VCaP (cell line): ENCODE data around the gene PKIG.

ENCODE experiments used
- H3K27ac ChIP-seq: fragments of 450-650 bp; 2 replicates; pipeline ENCODE4 v1.5.1; 2017
- TF ChIP-seq, protein P1 (sequence below): fragments of 450-650 bp; conservative IDR thresholded peaks from 2 replicates; pipeline ENCODE4 v1.5.1; 2017; ENCODE audit warnings: mild to moderate bottlenecking, moderate library complexity

Gene PKIG

DNA sequence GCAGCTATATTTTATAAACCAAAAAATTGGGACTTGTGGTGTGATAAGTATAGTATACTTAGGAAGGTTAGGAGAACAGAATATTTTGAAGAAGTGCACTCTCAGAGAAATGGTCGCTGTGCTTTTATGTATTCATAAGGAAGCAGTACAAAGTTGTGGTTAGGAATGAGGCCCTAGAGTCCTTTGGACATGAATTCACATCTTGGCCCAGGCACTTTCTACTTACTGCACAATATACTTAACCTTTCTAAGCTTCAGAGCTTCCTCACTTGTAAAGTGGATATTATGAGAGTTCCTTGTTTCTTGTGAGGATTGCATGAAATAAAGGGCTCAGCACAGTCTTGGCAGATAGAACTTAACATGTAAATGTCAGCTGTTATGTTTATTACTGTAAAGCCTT lies 39.5 kb upstream of the PKIG start:
- H3K27ac ChIP-seq = no peak overlapping the region
- TF ChIP-seq, protein P1, sequence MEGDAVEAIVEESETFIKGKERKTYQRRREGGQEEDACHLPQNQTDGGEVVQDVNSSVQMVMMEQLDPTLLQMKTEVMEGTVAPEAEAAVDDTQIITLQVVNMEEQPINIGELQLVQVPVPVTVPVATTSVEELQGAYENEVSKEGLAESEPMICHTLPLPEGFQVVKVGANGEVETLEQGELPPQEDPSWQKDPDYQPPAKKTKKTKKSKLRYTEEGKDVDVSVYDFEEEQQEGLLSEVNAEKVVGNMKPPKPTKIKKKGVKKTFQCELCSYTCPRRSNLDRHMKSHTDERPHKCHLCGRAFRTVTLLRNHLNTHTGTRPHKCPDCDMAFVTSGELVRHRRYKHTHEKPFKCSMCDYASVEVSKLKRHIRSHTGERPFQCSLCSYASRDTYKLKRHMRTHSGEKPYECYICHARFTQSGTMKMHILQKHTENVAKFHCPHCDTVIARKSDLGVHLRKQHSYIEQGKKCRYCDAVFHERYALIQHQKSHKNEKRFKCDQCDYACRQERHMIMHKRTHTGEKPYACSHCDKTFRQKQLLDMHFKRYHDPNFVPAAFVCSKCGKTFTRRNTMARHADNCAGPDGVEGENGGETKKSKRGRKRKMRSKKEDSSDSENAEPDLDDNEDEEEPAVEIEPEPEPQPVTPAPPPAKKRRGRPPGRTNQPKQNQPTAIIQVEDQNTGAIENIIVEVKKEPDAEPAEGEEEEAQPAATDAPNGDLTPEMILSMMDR = no peak

DNA sequence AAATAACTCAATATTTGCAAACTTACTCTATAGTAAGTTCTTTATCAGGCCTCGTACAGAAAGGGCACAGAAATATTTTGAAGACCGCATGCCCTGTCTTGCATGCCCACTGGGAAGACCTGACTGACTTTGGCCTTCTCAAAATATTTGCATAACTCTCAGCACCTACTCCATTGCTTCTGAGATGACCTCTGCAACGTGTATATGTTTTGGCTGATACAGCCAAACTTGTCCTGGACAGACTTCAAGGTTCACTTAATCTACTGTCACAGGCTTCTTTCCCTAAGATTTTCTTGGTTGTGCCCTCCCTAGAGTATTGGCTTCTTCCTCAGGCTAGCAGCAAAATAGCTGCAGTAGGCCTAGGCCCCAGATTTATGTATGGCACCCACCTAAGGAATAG lies 39.0 kb upstream of the PKIG start:
- H3K27ac ChIP-seq = no peak overlapping the region
- TF ChIP-seq, protein P1 = no peak

DNA sequence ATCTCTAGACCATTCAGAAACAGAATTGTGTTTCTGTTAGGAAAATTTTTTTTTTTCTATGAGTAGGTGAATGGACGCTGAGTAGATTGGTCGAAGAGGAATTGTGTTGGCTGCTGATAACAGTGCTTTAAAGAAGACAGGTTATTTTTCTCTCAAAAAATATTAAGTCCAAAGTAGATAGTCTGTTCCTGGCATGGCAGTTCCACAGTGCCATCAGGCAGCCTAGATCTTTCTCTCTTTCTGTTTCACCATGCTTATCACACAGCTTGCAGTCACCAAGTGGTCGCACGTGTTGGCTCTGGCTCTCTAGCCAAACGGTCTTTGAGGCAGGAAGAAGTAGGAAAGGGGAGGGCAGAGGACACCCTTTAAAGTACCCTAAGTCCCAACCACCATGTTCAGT lies 38.1 kb upstream of the PKIG start:
- H3K27ac ChIP-seq = no peak overlapping the region
- TF ChIP-seq, protein P1 = no peak

DNA sequence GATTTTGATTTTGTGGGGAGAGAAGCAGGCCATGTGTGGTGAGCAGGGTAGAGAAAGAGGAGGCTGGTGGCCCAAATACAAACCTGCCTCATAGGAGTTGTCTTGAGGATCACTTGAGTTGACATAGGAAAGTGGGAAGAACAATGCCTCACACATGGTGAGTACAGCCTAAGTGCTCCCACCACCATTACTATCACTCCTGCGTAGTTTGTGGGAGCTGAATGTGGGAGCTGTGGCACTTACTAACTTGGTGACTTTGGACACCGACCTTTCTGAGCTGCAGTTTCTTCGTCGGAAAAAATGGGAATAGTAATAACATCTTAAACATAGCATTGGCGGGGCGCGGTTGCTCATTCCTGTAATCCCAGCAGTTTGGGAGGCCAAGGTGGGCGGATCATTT lies 35.0 kb upstream of the PKIG start:
- no peak overlapping the region for H3K27ac ChIP-seq

DNA sequence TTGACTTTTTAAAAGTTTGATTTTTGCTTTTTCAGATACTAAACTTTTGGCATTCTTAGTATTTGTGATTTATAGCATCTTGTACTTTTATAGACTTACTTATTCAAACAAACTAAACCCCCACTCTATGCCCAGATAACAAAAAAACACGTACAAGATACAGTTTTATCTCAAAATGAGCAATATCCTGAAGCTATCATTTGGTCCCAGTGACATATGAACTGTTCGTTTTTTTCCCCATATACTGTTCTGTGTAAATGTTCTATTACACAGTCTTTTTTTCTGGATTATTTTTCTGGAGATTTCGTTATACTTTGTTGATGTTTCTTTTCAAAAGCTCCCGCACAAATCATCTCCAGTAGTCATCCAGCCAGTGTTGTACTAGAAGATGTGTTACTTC lies 33.3 kb upstream of the PKIG start:
- H3K27ac ChIP-seq = no peak overlapping the region
- TF ChIP-seq, protein P1 = no peak

More for the DNA sequence above, 35.0 kb upstream of the PKIG start:
- TF ChIP-seq, protein P1 = no peak

DNA sequence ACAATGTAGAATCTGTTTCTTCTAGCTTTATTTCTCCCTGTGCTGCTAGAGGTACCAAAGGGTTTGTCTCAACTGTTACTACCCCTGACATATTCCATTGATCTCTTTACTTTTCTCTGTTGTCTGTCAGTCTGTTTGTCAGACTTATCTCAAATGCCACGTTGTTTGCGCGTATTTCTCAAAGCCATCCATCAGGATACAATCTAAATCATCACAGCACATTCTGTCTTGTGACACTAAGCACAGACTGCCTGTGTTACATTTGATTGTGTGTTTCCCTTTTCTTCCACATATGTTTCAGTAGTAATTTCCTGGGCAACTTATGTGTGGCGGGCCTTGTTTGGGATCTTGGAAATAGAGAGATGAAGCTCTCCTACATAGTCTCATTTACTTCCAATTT lies 30.3 kb upstream of the PKIG start:
- TF ChIP-seq, protein P1 = no peak
- H3K27ac ChIP-seq = no peak overlapping the region

DNA sequence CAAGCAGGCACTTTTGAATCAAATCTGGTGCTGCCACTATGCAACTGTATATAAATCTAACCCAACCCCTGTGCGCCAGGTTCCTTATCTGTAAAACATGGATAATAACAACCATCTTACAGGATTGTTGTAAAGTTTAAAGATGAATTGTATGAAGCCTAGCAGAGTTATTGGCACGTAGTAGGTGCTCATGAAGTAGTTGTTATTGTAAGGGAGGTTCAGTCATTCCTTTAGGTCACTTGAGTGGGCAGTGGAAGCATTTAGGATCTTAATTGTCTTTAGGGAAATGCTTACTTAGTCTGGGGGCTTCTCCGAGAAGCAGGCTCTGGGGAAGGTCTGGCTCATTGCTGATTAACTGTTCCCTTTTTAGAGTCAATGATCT lies 29.8 kb upstream of the PKIG start:
- H3K27ac ChIP-seq = no peak overlapping the region
- TF ChIP-seq, protein P1 = no peak
